ENCODE results near the gene BAX.

DNA sequence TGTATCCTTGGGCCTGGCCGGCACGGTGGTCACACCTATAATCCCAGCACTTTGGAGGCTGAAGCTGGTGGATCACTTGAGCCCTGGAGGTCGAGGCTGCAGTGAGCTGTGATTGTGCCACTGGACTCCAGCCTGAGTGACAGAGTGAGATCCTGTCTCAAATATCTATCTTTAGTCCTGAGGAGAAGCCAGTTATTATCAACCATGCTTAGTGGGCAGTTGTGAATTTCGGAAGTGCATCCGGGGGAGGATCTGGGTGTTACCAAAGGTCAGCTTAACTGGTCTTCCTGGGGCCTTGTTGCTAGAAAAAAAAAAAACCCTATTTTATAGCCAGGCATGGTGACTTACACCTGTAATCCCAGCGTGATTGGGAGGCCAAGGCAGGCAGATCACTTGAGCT, 11.6 kb upstream of the BAX start:
- TF ChIP-seq POLR2AphosphoS5 (IDR thresholded peaks at IDR 0.05; ENCODE audit: low read depth) (no peak), SPI1 (IDR thresholded peaks at IDR 0.05; ENCODE audit: borderline replicate concordance, low read depth) (no peak), GABPA (IDR thresholded peaks at IDR 0.05; ENCODE audit: low read depth) (no peak)
- TF ChIP-seq, protein P1, sequence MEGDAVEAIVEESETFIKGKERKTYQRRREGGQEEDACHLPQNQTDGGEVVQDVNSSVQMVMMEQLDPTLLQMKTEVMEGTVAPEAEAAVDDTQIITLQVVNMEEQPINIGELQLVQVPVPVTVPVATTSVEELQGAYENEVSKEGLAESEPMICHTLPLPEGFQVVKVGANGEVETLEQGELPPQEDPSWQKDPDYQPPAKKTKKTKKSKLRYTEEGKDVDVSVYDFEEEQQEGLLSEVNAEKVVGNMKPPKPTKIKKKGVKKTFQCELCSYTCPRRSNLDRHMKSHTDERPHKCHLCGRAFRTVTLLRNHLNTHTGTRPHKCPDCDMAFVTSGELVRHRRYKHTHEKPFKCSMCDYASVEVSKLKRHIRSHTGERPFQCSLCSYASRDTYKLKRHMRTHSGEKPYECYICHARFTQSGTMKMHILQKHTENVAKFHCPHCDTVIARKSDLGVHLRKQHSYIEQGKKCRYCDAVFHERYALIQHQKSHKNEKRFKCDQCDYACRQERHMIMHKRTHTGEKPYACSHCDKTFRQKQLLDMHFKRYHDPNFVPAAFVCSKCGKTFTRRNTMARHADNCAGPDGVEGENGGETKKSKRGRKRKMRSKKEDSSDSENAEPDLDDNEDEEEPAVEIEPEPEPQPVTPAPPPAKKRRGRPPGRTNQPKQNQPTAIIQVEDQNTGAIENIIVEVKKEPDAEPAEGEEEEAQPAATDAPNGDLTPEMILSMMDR (IDR thresholded peaks at IDR 0.05; ENCODE audit: insufficient read depth, low read length), result no peak
